K562 (cell line): ENCODE results near the gene ACAD8. TPM values are rescaled to one million over a fixed set of nuclear protein-coding genes. Genes with fewer than 3 reads are reported as not detected.

Source experiments
- ATAC-seq: fragments of 200-7000 bp; cut with Tn5 transposase; 3 replicates; pipeline ENCODE4 v1.9.1; 2020; ENCODE audit warnings: moderate library complexity
- BruUV-seq: library from RNA; stranded (reverse); fragments of 400-500 nt; replicated peaks from 2 replicates; lab custom pipeline; 2021; lab: Mats Ljungman, UMichigan
- CTCF ChIA-PET: fragments of 300-600 bp; formaldehyde crosslinking; extraction: SDS; loops from one replicate; lab custom pipeline; 2021; ENCODE audit warnings: low intra/inter-chr PET ratio; lab: Yijun Ruan, JAX
- POLR2A ChIA-PET: fragments of 300-600, 350-650 bp; sonication (Branson Sonifier 250); formaldehyde crosslinking; extraction: SDS; loops from one replicate; lab custom pipeline; 2021; ENCODE audit warnings: antibody characterized with exemption, inconsistent platforms; lab: Yijun Ruan, JAX
- DNase-seq, 4 experiments: peaks; one replicate each; pipeline versions ENCODE4 v3.0.0 to v3.0.0-alpha.2; 2011 to 2018; ENCODE audit warnings: low spot score in 3 of 4, mixed read lengths in 3 of 4; ENCODE audit errors: extremely low read depth in 1 of 4
- FAIRE-seq: peaks from 2 replicates; lab custom pipeline; 2011; peaks lifted over from hg19 to GRCh38; lab: Jason Lieb, UNC
- H2AFZ ChIP-seq: 2 replicates; pipeline ENCODE4 v1.6.0; 2011; ENCODE audit warnings: low read depth, low read length, control low read depth, inconsistent platforms
- H3K27ac ChIP-seq: fragments of 200-600 bp; 3 replicates; pipeline ENCODE4 v1.8.0; 2011; ENCODE audit warnings: low read depth, mild to moderate bottlenecking, control low read depth, inconsistent platforms, low read length, moderate library complexity, mixed read lengths; ENCODE audit errors: extremely low read depth
- H3K27me3 ChIP-seq, 2 experiments: fragments of 300-600 bp in 1 of 2; 2 replicates in 1 of 2; 3 replicates in 1 of 2; pipeline versions ENCODE4 v1.6.0 to v1.8.0; 2011; ENCODE audit warnings: inconsistent platforms in 2 of 2, low read length in 2 of 2, mild to moderate bottlenecking in 1 of 2, mixed read lengths in 1 of 2, moderate library complexity in 1 of 2; ENCODE audit not compliant: control insufficient read depth in 2 of 2, insufficient read depth in 2 of 2
- H3K36me3 ChIP-seq: fragments of 300-600 bp; 3 replicates; pipeline ENCODE4 v1.8.0; 2011; ENCODE audit warnings: mild to moderate bottlenecking, low read length, inconsistent platforms; ENCODE audit not compliant: control insufficient read depth, insufficient read depth
- H3K4me1 ChIP-seq, 2 experiments: fragments of 200-600 bp in 1 of 2; replicated peaks in 1 of 2; 2 replicates in 1 of 2; 3 replicates in 1 of 2; pipeline versions ENCODE4 v1.5.1 to v1.8.0; 2011; ENCODE audit warnings: inconsistent platforms in 2 of 2, low read length in 2 of 2, mild to moderate bottlenecking in 1 of 2, mixed read lengths in 1 of 2, moderate library complexity in 1 of 2; ENCODE audit not compliant: control insufficient read depth in 2 of 2, insufficient read depth in 2 of 2
- H3K4me2 ChIP-seq: 2 replicates; pipeline ENCODE4 v1.6.1; 2011; ENCODE audit warnings: low read length, control low read depth, inconsistent platforms, mixed read lengths; ENCODE audit not compliant: insufficient read depth
- H3K4me3 ChIP-seq: fragments of 200-600 bp; sonication (generic), shearing (Covaris generic); 2 replicates; pipeline ENCODE4 v1.5.1; 2016; ENCODE audit warnings: control low read depth, inconsistent platforms
- H3K79me2 ChIP-seq: fragments of 200-600 bp; 3 replicates; pipeline ENCODE4 v1.8.0; 2011; ENCODE audit warnings: low read length, inconsistent platforms; ENCODE audit not compliant: control insufficient read depth, insufficient read depth
- H3K9ac ChIP-seq, 2 experiments: 2 replicates each; pipeline versions ENCODE4 v1.6.0 to v1.6.1; 2011; ENCODE audit warnings: low read depth in 2 of 2, low read length in 2 of 2, control low read depth in 1 of 2, inconsistent platforms in 1 of 2, mild to moderate bottlenecking in 1 of 2, mixed read lengths in 1 of 2; ENCODE audit not compliant: insufficient read depth in 1 of 2
- H3K9me1 ChIP-seq: one replicate; pipeline ENCODE4 v1.6.0; 2011; ENCODE audit warnings: inconsistent platforms, mild to moderate bottlenecking, low read length, moderate library complexity; ENCODE audit not compliant: control insufficient read depth, insufficient read depth
- H3K9me3 ChIP-seq: replicated peaks from 2 replicates; pipeline ENCODE4 v1.5.1; 2011; ENCODE audit warnings: low read depth, low read length, inconsistent platforms; ENCODE audit not compliant: control insufficient read depth, insufficient read depth
- H4K20me1 ChIP-seq: replicated peaks from 2 replicates; pipeline ENCODE4 v1.6.1; 2011; ENCODE audit warnings: low read length, inconsistent platforms, mixed read lengths; ENCODE audit not compliant: control insufficient read depth, insufficient read depth
- CXXC5 ChIP-seq: fragments of 250-450 bp; sonication (Bioruptor Pico); IDR thresholded peaks from 2 replicates; pipeline ENCODE4 v1.8.0; 2022; ENCODE audit warnings: inconsistent platforms, mild to moderate bottlenecking, moderate library complexity
- HDAC1 ChIP-seq, 2 experiments: fragments of 450-650 bp; IDR thresholded peaks; 2 replicates each; pipeline ENCODE4 v1.6.1; 2016 to 2017; ENCODE audit warnings: inconsistent platforms in 1 of 2, mild to moderate bottlenecking in 1 of 2, moderate library complexity in 1 of 2
- HEY1 ChIP-seq: fragments of 250-450 bp; sonication (Bioruptor Pico); IDR thresholded peaks from 2 replicates; pipeline ENCODE4 v1.5.0; 2020; ENCODE audit warnings: mild to moderate bottlenecking, moderate library complexity, borderline replicate concordance
- KLF13 ChIP-seq: fragments of 450-650 bp; IDR thresholded peaks from 2 replicates; pipeline ENCODE4 v1.6.1; 2016; ENCODE audit warnings: missing genetic modification characterization, low read depth, mild to moderate bottlenecking, missing compliant biosample characterization, moderate library complexity, borderline replicate concordance
- PHTF2 ChIP-seq: fragments of 250-450 bp; sonication (Bioruptor Pico); IDR thresholded peaks from 2 replicates; pipeline ENCODE4 v1.5.0; 2021; ENCODE audit warnings: mild to moderate bottlenecking
- RAD51 ChIP-seq: fragments of 450-650 bp; IDR thresholded peaks from 2 replicates; pipeline ENCODE4 v1.7.1; 2016; ENCODE audit warnings: low read depth, mild to moderate bottlenecking, borderline replicate concordance
- ZBTB1 ChIP-seq: sonication (generic); formaldehyde crosslinking; IDR thresholded peaks from 2 replicates; pipeline ENCODE4 v1.8.1; 2023; ENCODE audit warnings: missing genetic modification reagents, low read depth, mild to moderate bottlenecking, borderline replicate concordance
- ZNF3 ChIP-seq: fragments of 250-450 bp; sonication (Bioruptor Pico); IDR thresholded peaks from 2 replicates; pipeline ENCODE4 v1.5.0; 2021; ENCODE audit warnings: mild to moderate bottlenecking, moderate library complexity
- WGBS: fragments of 100-300 bp; shearing (Covaris generic); methylation state at CpG from one replicate; pipeline ENCODE4 v1.1.6; 2016; ENCODE audit warnings: low coverage, mixed read lengths; ENCODE audit not compliant: insufficient coverage; ENCODE audit errors: missing lambda C conversion rate; 5-methylcytosine and 5-hydroxymethylcytosine counted together
- in situ Hi-C: fragments of 300-500 bp; cut with MboI; formaldehyde crosslinking; loops from 4 replicates; pipeline ENCODE4 v1.15.0; 2018; ENCODE audit warnings: inconsistent platforms, mixed read lengths
- intact Hi-C: fragments of 100-400 bp; cut with micrococcal nuclease; formaldehyde crosslinking; loops from 2 replicates; pipeline ENCODE4 v1.14.2; 2022
- polyA plus RNA-seq, 8 experiments: library from polyadenylated mRNA; depleted of rRNA in 4 of 8; stranded (reverse) in 5 of 8; unstranded in 3 of 8; fragments of >200 nt; fragmentation: Nextera tagmentation in 2 of 8; fragmentation: Illumina TruSeq in 1 of 8; extraction: Ambion mirVana in 2 of 8; extraction: Trizol in 1 of 8; gene quantifications; 2 replicates each; pipeline versions ENCODE4 v1.2.1 to v1.2.3, GENCODE V29; 2011 to 2014; ENCODE audit warnings: inconsistent platforms in 1 of 8, missing spikeins in 1 of 8
- total RNA-seq, 7 experiments: library from RNA; depleted of rRNA in 6 of 7; stranded (reverse); fragments of >200 nt in 6 of 7; fragmentation: Illumina TruSeq in 2 of 7; extraction: Trizol in 2 of 7; gene quantifications; 2 replicates each; pipeline versions ENCODE4 v1.2.1 to v1.2.3, GENCODE V29; 2011 to 2021; ENCODE audit warnings: low replicate concordance in 1 of 7
- TF ChIP-seq, protein P1 (sequence below): fragments of 250-450 bp; sonication (Bioruptor Pico); IDR thresholded peaks from 2 replicates; pipeline ENCODE4 v1.5.0; 2021
- TF ChIP-seq, protein P2 (sequence below): fragments of 250-450 bp; sonication (Bioruptor Pico); IDR thresholded peaks from 2 replicates; pipeline ENCODE4 v1.8.0; 2021; ENCODE audit warnings: moderate library complexity, mild to moderate bottlenecking, inconsistent platforms
- TF ChIP-seq, protein P3 (sequence below): sonication (generic); formaldehyde crosslinking; IDR thresholded peaks from 2 replicates; pipeline ENCODE4 v1.5.0; 2020; ENCODE audit warnings: missing genetic modification reagents
- TF ChIP-seq, protein P4 (sequence below): sonication (generic); formaldehyde crosslinking; IDR thresholded peaks from 2 replicates; pipeline ENCODE4 v1.8.0; 2022; ENCODE audit warnings: missing genetic modification reagents, mild to moderate bottlenecking, borderline replicate concordance

Gene ACAD8
- total and polyA plus RNA-seq, 9 of the 15 experiments (the other 6 are each of a cell fraction or from before 2014, with no cell fraction given): 6.5 to 34.1 (median 20.1) TPM

DNA sequence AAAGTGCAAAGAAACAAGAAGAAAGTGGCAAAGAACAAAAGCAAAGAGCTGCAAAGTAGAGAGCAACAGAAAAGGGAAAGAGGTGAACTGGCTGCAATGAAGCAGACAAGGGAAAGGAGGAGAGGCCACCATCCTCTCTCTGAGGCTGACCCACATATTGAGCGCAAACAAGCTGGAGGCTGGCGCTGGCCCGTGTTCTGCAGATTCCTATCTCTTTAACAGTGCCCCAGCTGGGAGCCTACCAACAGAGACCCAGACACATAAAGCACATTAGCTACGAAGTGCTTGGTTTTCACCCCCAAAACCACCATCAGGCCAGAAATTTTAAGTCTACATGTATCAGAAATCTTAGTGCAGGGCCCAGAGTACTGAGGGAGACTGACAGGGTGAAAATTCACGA lies 47.2 kb upstream of the ACAD8 start:
- FAIRE-seq: no peak
- ATAC-seq: no peak
- Histone ChIP-seq H3K9me1 (no peaks in the 10 kb centered on the region), H3K4me1 (no peaks in the 10 kb centered on the region), H3K79me2 (no peaks in the 10 kb centered on the region; the same call in 2 of the 3 replicates), H3K27ac (no peak overlapping the region), H3K9ac (no peak overlapping the region), H3K4me3 (no peak overlapping the region), H3K9me3 (no peaks in the 10 kb centered on the region), H4K20me1 (no peaks in the 10 kb centered on the region), H3K36me3 (peaks cover 97% of the 10 kb centered on the region)
- in situ Hi-C loops: no loop called here
- POLR2A ChIA-PET: no interaction called here
- no peak for DNase-seq
- WGBS: 83% methylated on average over 4 of the region's 5 CpGs
- no TSS peak for BruUV-seq
- CTCF ChIA-PET: no interaction called here
- intact Hi-C loops: loop anchor here (2.0 kb wide), 2 partner anchors 39 to 47 kb away; partner anchors contain the start of genes ACAD8 and THYN1
- TF ChIP-seq, protein P1, sequence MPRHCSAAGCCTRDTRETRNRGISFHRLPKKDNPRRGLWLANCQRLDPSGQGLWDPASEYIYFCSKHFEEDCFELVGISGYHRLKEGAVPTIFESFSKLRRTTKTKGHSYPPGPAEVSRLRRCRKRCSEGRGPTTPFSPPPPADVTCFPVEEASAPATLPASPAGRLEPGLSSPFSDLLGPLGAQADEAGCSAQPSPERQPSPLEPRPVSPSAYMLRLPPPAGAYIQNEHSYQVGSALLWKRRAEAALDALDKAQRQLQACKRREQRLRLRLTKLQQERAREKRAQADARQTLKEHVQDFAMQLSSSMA (CRISPR knock-in tag): no peak
- TF ChIP-seq ZBTB1 (CRISPR knock-in tag) (no peak), ZNF3 (CRISPR knock-in tag) (no peak), HEY1 (CRISPR knock-in tag) (no peak), CXXC5 (CRISPR knock-in tag) (no peak), KLF13 (tag) (no peak), RAD51 (no peak), HDAC1 (IDR thresholded peaks at IDR 0.05) (no peak), PHTF2 (CRISPR knock-in tag) (no peak)
- TF ChIP-seq, protein P2, sequence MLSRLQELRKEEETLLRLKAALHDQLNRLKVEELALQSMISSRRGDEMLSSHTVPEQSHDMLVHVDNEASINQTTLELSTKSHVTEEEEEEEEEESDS (CRISPR knock-in tag): no peak
- TF ChIP-seq, protein P3, sequence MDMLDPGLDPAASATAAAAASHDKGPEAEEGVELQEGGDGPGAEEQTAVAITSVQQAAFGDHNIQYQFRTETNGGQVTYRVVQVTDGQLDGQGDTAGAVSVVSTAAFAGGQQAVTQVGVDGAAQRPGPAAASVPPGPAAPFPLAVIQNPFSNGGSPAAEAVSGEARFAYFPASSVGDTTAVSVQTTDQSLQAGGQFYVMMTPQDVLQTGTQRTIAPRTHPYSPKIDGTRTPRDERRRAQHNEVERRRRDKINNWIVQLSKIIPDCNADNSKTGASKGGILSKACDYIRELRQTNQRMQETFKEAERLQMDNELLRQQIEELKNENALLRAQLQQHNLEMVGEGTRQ (CRISPR knock-in tag): no peak
- TF ChIP-seq, protein P4, sequence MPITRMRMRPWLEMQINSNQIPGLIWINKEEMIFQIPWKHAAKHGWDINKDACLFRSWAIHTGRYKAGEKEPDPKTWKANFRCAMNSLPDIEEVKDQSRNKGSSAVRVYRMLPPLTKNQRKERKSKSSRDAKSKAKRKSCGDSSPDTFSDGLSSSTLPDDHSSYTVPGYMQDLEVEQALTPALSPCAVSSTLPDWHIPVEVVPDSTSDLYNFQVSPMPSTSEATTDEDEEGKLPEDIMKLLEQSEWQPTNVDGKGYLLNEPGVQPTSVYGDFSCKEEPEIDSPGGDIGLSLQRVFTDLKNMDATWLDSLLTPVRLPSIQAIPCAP (CRISPR knock-in tag): no peak
- TF ChIP-seq, all 486 proteins: peak for 0
- no peak overlapping the region for H3K4me2 ChIP-seq
- H2AFZ ChIP-seq: no peak overlapping the region
- H3K27me3 ChIP-seq: no peaks in the 10 kb centered on the region
